K562 (cell line): ENCODE data around the gene RCE1. TPM values are rescaled to one million over a fixed set of nuclear protein-coding genes. Genes with fewer than 3 reads are reported as not detected.

Experiments
- ATAC-seq: fragments of 200-7000 bp; cut with Tn5 transposase; 3 replicates; pipeline ENCODE4 v1.9.1; 2020; ENCODE audit warnings: moderate library complexity
- BruUV-seq: library from RNA; stranded (reverse); fragments of 400-500 nt; replicated peaks from 2 replicates; lab custom pipeline; 2021; lab: Mats Ljungman, UMichigan
- CTCF ChIA-PET: fragments of 300-600 bp; formaldehyde crosslinking; extraction: SDS; loops from one replicate; lab custom pipeline; 2021; ENCODE audit warnings: low intra/inter-chr PET ratio; lab: Yijun Ruan, JAX
- POLR2A ChIA-PET: fragments of 300-600, 350-650 bp; sonication (Branson Sonifier 250); formaldehyde crosslinking; extraction: SDS; loops from one replicate; lab custom pipeline; 2021; ENCODE audit warnings: antibody characterized with exemption, inconsistent platforms; lab: Yijun Ruan, JAX
- DNase-seq, 4 experiments: peaks; one replicate each; pipeline versions ENCODE4 v3.0.0 to v3.0.0-alpha.2; 2011 to 2018; ENCODE audit warnings: low spot score in 3 of 4, mixed read lengths in 3 of 4; ENCODE audit errors: extremely low read depth in 1 of 4
- FAIRE-seq: peaks from 2 replicates; lab custom pipeline; 2011; peaks lifted over from hg19 to GRCh38; lab: Jason Lieb, UNC
- H2AFZ ChIP-seq: 2 replicates; pipeline ENCODE4 v1.6.0; 2011; ENCODE audit warnings: low read depth, low read length, control low read depth, inconsistent platforms
- H3K27ac ChIP-seq: fragments of 200-600 bp; 3 replicates; pipeline ENCODE4 v1.8.0; 2011; ENCODE audit warnings: low read depth, mild to moderate bottlenecking, control low read depth, inconsistent platforms, low read length, moderate library complexity, mixed read lengths; ENCODE audit errors: extremely low read depth
- H3K27me3 ChIP-seq, 2 experiments: fragments of 300-600 bp in 1 of 2; 2 replicates in 1 of 2; 3 replicates in 1 of 2; pipeline versions ENCODE4 v1.6.0 to v1.8.0; 2011; ENCODE audit warnings: inconsistent platforms in 2 of 2, low read length in 2 of 2, mild to moderate bottlenecking in 1 of 2, mixed read lengths in 1 of 2, moderate library complexity in 1 of 2; ENCODE audit not compliant: control insufficient read depth in 2 of 2, insufficient read depth in 2 of 2
- H3K36me3 ChIP-seq: fragments of 300-600 bp; 3 replicates; pipeline ENCODE4 v1.8.0; 2011; ENCODE audit warnings: mild to moderate bottlenecking, low read length, inconsistent platforms; ENCODE audit not compliant: control insufficient read depth, insufficient read depth
- H3K4me1 ChIP-seq, 2 experiments: fragments of 200-600 bp in 1 of 2; replicated peaks in 1 of 2; 2 replicates in 1 of 2; 3 replicates in 1 of 2; pipeline versions ENCODE4 v1.5.1 to v1.8.0; 2011; ENCODE audit warnings: inconsistent platforms in 2 of 2, low read length in 2 of 2, mild to moderate bottlenecking in 1 of 2, mixed read lengths in 1 of 2, moderate library complexity in 1 of 2; ENCODE audit not compliant: control insufficient read depth in 2 of 2, insufficient read depth in 2 of 2
- H3K4me2 ChIP-seq: 2 replicates; pipeline ENCODE4 v1.6.1; 2011; ENCODE audit warnings: low read length, control low read depth, inconsistent platforms, mixed read lengths; ENCODE audit not compliant: insufficient read depth
- H3K4me3 ChIP-seq: fragments of 200-600 bp; sonication (generic), shearing (Covaris generic); 2 replicates; pipeline ENCODE4 v1.5.1; 2016; ENCODE audit warnings: control low read depth, inconsistent platforms
- H3K79me2 ChIP-seq: fragments of 200-600 bp; 3 replicates; pipeline ENCODE4 v1.8.0; 2011; ENCODE audit warnings: low read length, inconsistent platforms; ENCODE audit not compliant: control insufficient read depth, insufficient read depth
- H3K9ac ChIP-seq, 2 experiments: 2 replicates each; pipeline versions ENCODE4 v1.6.0 to v1.6.1; 2011; ENCODE audit warnings: low read depth in 2 of 2, low read length in 2 of 2, control low read depth in 1 of 2, inconsistent platforms in 1 of 2, mild to moderate bottlenecking in 1 of 2, mixed read lengths in 1 of 2; ENCODE audit not compliant: insufficient read depth in 1 of 2
- H3K9me1 ChIP-seq: one replicate; pipeline ENCODE4 v1.6.0; 2011; ENCODE audit warnings: inconsistent platforms, mild to moderate bottlenecking, low read length, moderate library complexity; ENCODE audit not compliant: control insufficient read depth, insufficient read depth
- H3K9me3 ChIP-seq: replicated peaks from 2 replicates; pipeline ENCODE4 v1.5.1; 2011; ENCODE audit warnings: low read depth, low read length, inconsistent platforms; ENCODE audit not compliant: control insufficient read depth, insufficient read depth
- H4K20me1 ChIP-seq: replicated peaks from 2 replicates; pipeline ENCODE4 v1.6.1; 2011; ENCODE audit warnings: low read length, inconsistent platforms, mixed read lengths; ENCODE audit not compliant: control insufficient read depth, insufficient read depth
- CBX8 ChIP-seq: fragments of 200-600 bp; sonication (generic); IDR thresholded peaks from 2 replicates; pipeline ENCODE4 v1.6.1; 2012; ENCODE audit warnings: borderline replicate concordance, mixed run types, low read depth, mild to moderate bottlenecking, moderate library complexity, mixed read lengths, low read length, control low read depth, inconsistent platforms; ENCODE audit not compliant: poor library complexity, severe bottlenecking; ENCODE audit errors: extremely low read depth
- DACH1 ChIP-seq: fragments of 450-650 bp; IDR thresholded peaks from 2 replicates; pipeline ENCODE4 v1.6.1; 2018; ENCODE audit not compliant: partially characterized antibody
- ELF4 ChIP-seq: fragments of 450-650 bp; formaldehyde crosslinking; IDR thresholded peaks from 2 replicates; pipeline ENCODE4 v1.4.0; 2022; ENCODE audit warnings: missing genetic modification characterization
- HMGXB4 ChIP-seq: sonication (generic); formaldehyde crosslinking; IDR thresholded peaks from 2 replicates; pipeline ENCODE4 v1.8.1; 2023; ENCODE audit warnings: mild to moderate bottlenecking, missing genetic modification reagents
- IRF9 ChIP-seq: fragments of 450-650 bp; IDR thresholded peaks from 2 replicates; pipeline ENCODE4 v1.6.1; 2016; ENCODE audit warnings: missing biosample characterization, missing genetic modification characterization
- NCOA1 ChIP-seq: fragments of 450-650 bp; IDR thresholded peaks from 2 replicates; pipeline ENCODE4 v1.6.1; 2016; ENCODE audit warnings: low read depth
- PCBP2 ChIP-seq: fragments of 200-400 bp; formaldehyde crosslinking; IDR thresholded peaks from 2 replicates; pipeline ENCODE4 v1.6.1; 2018; ENCODE audit warnings: low read length, low read depth, mild to moderate bottlenecking, moderate library complexity; ENCODE audit not compliant: poor library complexity, severe bottlenecking
- PURB ChIP-seq: sonication (generic); formaldehyde crosslinking; IDR thresholded peaks from 2 replicates; pipeline ENCODE4 v1.9.0; 2021; ENCODE audit warnings: low read depth, mild to moderate bottlenecking, missing genetic modification reagents
- SIRT6 ChIP-seq: IDR thresholded peaks from one replicate; pipeline ENCODE4 v1.6.1; 2012; ENCODE audit warnings: low read depth, mild to moderate bottlenecking, control low read depth, inconsistent platforms, low read length, moderate library complexity
- SP1 ChIP-seq: sonication (generic); formaldehyde crosslinking; IDR thresholded peaks from 2 replicates; pipeline ENCODE4 v1.8.1; 2022; ENCODE audit warnings: mild to moderate bottlenecking, missing genetic modification reagents
- ZNF280A ChIP-seq: fragments of 450-650 bp; IDR thresholded peaks from 2 replicates; pipeline ENCODE4 v1.6.1; 2018; ENCODE audit warnings: mild to moderate bottlenecking, low read depth; ENCODE audit not compliant: partially characterized antibody
- WGBS: fragments of 100-300 bp; shearing (Covaris generic); methylation state at CpG from one replicate; pipeline ENCODE4 v1.1.6; 2016; ENCODE audit warnings: low coverage, mixed read lengths; ENCODE audit not compliant: insufficient coverage; ENCODE audit errors: missing lambda C conversion rate; 5-methylcytosine and 5-hydroxymethylcytosine counted together
- in situ Hi-C: fragments of 300-500 bp; cut with MboI; formaldehyde crosslinking; loops from 4 replicates; pipeline ENCODE4 v1.15.0; 2018; ENCODE audit warnings: inconsistent platforms, mixed read lengths
- intact Hi-C: fragments of 100-400 bp; cut with micrococcal nuclease; formaldehyde crosslinking; loops from 2 replicates; pipeline ENCODE4 v1.14.2; 2022
- polyA plus RNA-seq, 8 experiments: library from polyadenylated mRNA; depleted of rRNA in 4 of 8; stranded (reverse) in 5 of 8; unstranded in 3 of 8; fragments of >200 nt; fragmentation: Nextera tagmentation in 2 of 8; fragmentation: Illumina TruSeq in 1 of 8; extraction: Ambion mirVana in 2 of 8; extraction: Trizol in 1 of 8; gene quantifications; 2 replicates each; pipeline versions ENCODE4 v1.2.1 to v1.2.3, GENCODE V29; 2011 to 2014; ENCODE audit warnings: inconsistent platforms in 1 of 8, missing spikeins in 1 of 8
- total RNA-seq, 7 experiments: library from RNA; depleted of rRNA in 6 of 7; stranded (reverse); fragments of >200 nt in 6 of 7; fragmentation: Illumina TruSeq in 2 of 7; extraction: Trizol in 2 of 7; gene quantifications; 2 replicates each; pipeline versions ENCODE4 v1.2.1 to v1.2.3, GENCODE V29; 2011 to 2021; ENCODE audit warnings: low replicate concordance in 1 of 7

The RCE1 gene
- total and polyA plus RNA-seq, 9 of the 15 experiments (the other 6 are each of a cell fraction or from before 2014, with no cell fraction given), result 0.75 to 41.5 (median 15.1) TPM

- intact Hi-C loops, result no loop called here
- no peak for TF ChIP-seq ELF4 (CRISPR knock-in tag)
- no peak for TF ChIP-seq CBX8
- TF ChIP-seq SP1 (CRISPR knock-in tag), result no peak
- TF ChIP-seq PCBP2, result no peak
- TF ChIP-seq HMGXB4 (CRISPR knock-in tag), result no peak
- no peak for TF ChIP-seq PURB (CRISPR knock-in tag)
- no peak for TF ChIP-seq IRF9
- TF ChIP-seq DACH1, result no peak
- TF ChIP-seq NCOA1, result no peak
- no peak for TF ChIP-seq SIRT6
- TF ChIP-seq ZNF280A, result no peak
- no peak for FAIRE-seq
- in situ Hi-C loops, result loop anchor here (5.0 kb wide), 1 partner anchor 126 kb away; the partner anchor contains the start of gene C11orf86
- Histone ChIP-seq H4K20me1 (no peaks in the 10 kb centered on the region), H2AFZ (no peak overlapping the region), H3K79me2 (peaks cover 7% of the 10 kb centered on the region; the same call in 2 of the 3 replicates), H3K9me1 (no peaks in the 10 kb centered on the region), H3K4me2 (no peak overlapping the region), H3K27me3 (no peaks in the 10 kb centered on the region), H3K4me3 (no peak overlapping the region), H3K9me3 (no peaks in the 10 kb centered on the region), H3K9ac (no peak overlapping the region; a peak in 1 of 4 replicates), H3K27ac (no peak overlapping the region), H3K4me1 (peaks cover 11 to 64% of the 10 kb centered on the region in 2 experiments; a peak in 4 of 5 replicates), H3K36me3 (peaks cover 37% of the 10 kb centered on the region; the same call in 2 of the 3 replicates)
- BruUV-seq, result no TSS peak
- DNase-seq, result no peak
- CTCF ChIA-PET, result no interaction called here
- POLR2A ChIA-PET, result interaction anchor here (0.6 to 5.5 kb wide), 2 partner anchors 7 to 12 kb away, joined by 3 to 58 read pairs; partner anchors contain the start of gene RCE1
- 79% methylated on average over 4 of the region's 4 CpGs for WGBS
- ATAC-seq, result no peak
These were observed 8.0 kb downstream of the RCE1 start for GRCh38 chr11:66851239-66851596.
